A549 treated with AZD9567 at 1 μM for 4 hours (cell line): Measurements from ENCODE around the gene TMEM270. TPM values are rescaled to one million over a fixed set of nuclear protein-coding genes. Genes with fewer than 3 reads are reported as not detected.

Experiments
- total RNA-seq: library from RNA; stranded (reverse); fragments of 200-300 nt; extraction: Qiagen RNA extraction; gene quantifications from 5 replicates; pipeline ENCODE4 v1.2.3, GENCODE V29; 2022; ENCODE audit not compliant: insufficient read depth

The TMEM270 gene, protein sequence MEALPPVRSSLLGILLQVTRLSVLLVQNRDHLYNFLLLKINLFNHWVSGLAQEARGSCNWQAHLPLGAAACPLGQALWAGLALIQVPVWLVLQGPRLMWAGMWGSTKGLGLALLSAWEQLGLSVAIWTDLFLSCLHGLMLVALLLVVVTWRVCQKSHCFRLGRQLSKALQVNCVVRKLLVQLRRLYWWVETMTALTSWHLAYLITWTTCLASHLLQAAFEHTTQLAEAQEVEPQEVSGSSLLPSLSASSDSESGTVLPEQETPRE
- 0.09 to 0.13 TPM in 2 of 5 replicates, not detected in the others for total RNA-seq

DNA sequence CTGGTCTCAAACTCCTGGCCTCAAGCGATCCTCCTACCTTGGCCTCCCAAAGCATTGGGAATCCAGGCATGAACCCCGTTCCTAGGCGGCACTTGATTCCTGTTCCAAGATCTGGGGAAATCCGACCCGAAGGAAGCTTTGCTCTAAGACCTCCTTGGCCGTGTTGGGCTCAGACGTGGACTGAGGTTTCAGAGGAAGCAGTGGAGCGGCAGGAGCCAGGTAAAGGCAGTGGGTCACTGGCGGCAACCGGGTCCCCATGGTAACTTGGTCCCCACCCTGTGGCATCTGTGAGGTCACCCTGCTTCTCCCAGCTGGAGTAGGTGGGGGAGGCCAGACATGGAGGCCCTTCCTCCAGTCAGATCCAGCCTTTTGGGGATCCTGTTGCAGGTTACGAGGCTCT is at the start of gene TMEM270:
TMEM270 (plus strand) TSS at position 301 of the 400 bp plus-strand sequence; CDS start at position 337, 36 bp downstream.

DNA sequence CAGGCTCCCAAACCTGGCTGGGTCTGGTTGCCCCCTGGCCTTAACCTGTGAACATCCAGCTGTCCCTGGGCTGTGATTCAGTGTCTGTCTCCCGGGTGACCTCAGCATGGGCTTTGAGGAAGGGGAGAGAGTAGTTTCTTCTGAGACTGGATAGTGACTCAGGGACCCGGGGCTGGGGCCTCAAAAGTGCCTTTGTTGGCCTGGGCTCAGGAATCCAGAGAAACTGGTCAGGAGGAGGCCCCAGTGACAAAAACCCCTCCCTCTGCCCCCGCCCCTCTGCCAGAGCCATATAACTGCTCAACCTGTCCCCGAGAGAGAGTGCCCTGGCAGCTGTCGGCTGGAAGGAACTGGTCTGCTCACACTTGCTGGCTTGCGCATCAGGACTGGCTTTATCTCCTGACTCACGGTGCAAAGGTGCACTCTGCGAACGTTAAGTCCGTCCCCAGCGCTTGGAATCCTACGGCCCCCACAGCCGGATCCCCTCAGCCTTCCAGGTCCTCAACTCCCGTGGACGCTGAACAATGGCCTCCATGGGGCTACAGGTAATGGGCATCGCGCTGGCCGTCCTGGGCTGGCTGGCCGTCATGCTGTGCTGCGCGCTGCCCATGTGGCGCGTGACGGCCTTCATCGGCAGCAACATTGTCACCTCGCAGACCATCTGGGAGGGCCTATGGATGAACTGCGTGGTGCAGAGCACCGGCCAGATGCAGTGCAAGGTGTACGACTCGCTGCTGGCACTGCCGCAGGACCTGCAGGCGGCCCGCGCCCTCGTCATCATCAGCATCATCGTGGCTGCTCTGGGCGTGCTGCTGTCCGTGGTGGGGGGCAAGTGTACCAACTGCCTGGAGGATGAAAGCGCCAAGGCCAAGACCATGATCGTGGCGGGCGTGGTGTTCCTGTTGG is 30.0 kb upstream of the TMEM270 start, which contains the start of gene CLDN4:
CLDN4 (plus strand) TSS at position 316 of the 903 bp plus-strand sequence; CDS start at position 522, 206 bp downstream.

DNA sequence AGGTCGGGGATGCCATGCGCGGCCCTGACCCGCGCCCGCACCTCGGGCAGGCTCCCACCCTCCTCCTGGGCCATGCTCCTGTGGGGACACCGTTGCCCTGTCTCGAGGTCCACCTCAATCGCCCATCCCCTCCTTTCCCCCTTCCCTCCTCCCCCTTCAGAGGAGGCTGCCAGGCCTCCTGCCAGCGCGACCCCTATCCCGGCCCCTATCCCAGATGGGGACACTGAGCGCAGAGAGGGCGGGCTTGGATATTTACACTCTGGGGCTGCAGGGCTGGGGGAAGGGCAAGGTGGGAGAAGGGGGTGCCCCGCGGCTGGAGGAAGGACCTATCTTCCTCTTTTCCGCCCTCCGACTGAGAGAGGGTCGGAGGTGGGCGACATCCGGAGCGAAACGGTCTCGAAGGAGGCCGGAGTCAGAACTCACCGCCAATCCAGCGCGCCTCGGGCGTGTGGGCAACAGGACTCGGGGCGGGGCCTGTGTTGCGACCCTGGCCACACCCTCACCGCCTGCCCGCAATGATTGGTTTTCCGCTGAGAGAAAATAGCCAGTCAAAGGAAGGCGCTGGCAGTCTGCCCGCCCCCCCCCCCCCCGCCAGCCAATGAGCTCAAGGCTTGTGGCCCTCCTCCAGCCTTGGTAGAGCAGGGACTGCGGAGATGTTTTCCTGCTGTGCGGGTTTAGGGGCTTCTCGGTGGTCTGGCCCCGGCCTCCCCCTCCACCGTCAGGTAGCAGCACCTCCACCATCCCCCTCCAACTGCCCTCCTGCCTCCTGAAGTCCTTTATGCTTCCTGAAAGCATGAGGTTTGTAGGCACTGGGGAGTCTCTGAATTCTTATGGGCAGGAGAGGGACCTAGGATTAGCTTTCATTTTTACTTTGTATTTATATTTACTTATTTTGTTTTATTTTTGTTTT is 18.6 kb upstream of the TMEM270 start, which contains the start of gene METTL27:
METTL27 (minus strand) TSS at position 450 of the 910 bp plus-strand sequence; CDS start at position 74, 376 bp downstream.

Other genes starting within 250 kb of the TMEM270 start
- 0.59 to 1.3 TPM (median 1.2 TPM) in 5 replicates for gene MLXIPL, start 236.6 kb upstream of the TMEM270 start, total RNA-seq
- gene VPS37D, start 193.3 kb upstream of the TMEM270 start, total RNA-seq: 3.4 to 4.7 TPM (median 4.3 TPM) in 5 replicates
- gene DNAJC30, start 177.7 kb upstream of the TMEM270 start, total RNA-seq: 6.9 to 10.6 TPM (median 9.7 TPM) in 5 replicates
- gene BUD23, start 177.6 kb upstream of the TMEM270 start, total RNA-seq: 121 to 158 TPM (median 128 TPM) in 5 replicates
- gene STX1A, start 141.5 kb upstream of the TMEM270 start, total RNA-seq: 43.1 to 71.4 TPM (median 70.4 TPM) in 5 replicates
- gene ABHD11, start 122.4 kb upstream of the TMEM270 start, total RNA-seq: 25.8 to 38.2 TPM (median 26.9 TPM) in 5 replicates
- gene CLDN3, start 90.9 kb upstream of the TMEM270 start, total RNA-seq: 2.9 to 3.4 TPM (median 3.1 TPM) in 4 of 5 replicates, not detected in the other
- gene CLDN4, start 30.2 kb upstream of the TMEM270 start, total RNA-seq: 2.9 to 4.1 TPM (median 3.4 TPM) in 5 replicates
- 6.4 to 10.8 TPM (median 9.5 TPM) in 5 replicates for gene METTL27, start 18.6 kb upstream of the TMEM270 start, total RNA-seq
- gene ELN, start 167.0 kb downstream of the TMEM270 start, total RNA-seq: 0.07 to 0.14 TPM (median 0.09 TPM) in 4 of 5 replicates, not detected in the other
- gene LIMK1, start 222.6 kb downstream of the TMEM270 start, total RNA-seq: 29.0 to 32.0 TPM (median 30.6 TPM) in 5 replicates